ENCODE results near the gene TMEM176B. TPM values are rescaled to one million over a fixed set of nuclear protein-coding genes. Genes with fewer than 3 reads are reported as not detected.

TMEM176B gene
- total RNA-seq, 1 donor, result not detected

DNA sequence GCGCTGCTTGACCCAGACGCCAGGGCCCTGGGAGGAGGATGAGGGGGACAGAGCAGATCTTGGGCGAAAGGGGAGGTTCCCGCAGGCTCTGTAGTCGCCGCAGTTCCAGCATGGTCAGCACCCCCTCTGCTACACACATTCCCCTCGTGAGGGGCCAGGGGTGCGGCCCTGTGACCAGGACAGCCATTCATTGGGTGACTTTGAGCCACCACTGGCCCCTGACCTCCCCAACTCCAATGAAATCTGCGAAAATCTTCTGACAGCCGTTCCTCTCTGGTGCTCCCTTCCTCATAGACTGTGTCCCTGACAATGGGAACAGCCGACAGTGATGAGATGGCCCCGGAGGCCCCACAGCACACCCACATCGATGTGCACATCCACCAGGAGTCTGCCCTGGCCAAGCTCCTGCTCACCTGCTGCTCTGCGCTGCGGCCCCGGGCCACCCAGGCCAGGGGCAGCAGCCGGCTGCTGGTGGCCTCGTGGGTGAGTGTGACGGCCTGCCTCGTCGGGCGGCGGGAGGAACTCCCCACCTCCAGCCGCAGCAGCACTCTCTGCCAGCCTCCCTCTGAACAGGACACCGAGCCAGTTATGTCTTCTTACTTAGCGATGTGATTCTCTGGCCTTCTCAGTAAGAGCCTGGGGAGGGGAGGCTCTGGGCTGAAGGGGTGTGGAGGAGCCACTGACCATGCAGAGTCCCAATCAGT lies 1.2 kb upstream of the TMEM176B start:
- DNase-seq (ENCODE audit: low read depth), result no peak
- TF ChIP-seq CTCF (IDR thresholded peaks at IDR 0.05; ENCODE audit: insufficient read depth, low read length), result no peak
- H3K4me3 ChIP-seq (ENCODE audit: low read depth, low read length), result no peak overlapping the region

DNA sequence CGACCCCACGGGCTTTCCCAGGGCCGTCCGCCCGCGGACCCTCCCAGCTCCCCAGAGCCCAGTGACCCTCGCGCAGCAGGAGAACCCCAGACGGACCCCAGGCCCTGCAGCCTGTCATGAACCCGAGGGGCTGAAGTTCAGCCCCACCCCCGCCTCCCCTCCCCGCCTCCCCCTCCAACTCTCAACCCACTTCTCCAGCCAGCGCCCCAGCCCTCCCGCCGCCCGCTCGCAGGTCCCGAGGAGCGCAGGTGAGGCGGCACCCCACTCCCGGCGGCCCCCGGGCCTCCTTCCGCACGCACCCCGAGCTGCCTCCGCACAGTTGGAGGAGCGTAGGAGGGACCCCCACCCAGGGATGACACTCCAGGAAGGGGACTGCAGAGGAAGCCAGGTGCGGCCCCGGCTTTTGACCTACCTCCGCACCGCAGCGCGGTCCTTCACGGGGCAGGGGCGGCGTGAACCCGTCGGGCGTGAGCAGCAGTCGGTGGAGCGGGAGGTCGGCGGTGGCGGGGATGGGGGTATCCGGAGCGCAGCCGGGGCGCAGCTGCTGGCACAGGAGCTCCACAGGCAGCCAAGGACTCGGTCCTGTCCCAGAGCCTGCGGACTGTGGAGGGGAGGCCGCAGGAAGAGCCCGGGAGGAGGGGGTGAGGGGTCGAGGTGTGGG lies 547 bp upstream of the TMEM176B start, which contains the start of gene TMEM176A:
Gene TMEM176A (plus strand): TSS at position 189 of the 661 bp plus-strand sequence. CDS start 782 bp downstream, outside the sequence.
- TF ChIP-seq CTCF (IDR thresholded peaks at IDR 0.05; ENCODE audit: insufficient read depth, low read length), result no peak
- no peak within 1 kb of the TSS for H3K4me3 ChIP-seq (ENCODE audit: low read depth, low read length)
- DNase-seq (ENCODE audit: low read depth), result no peak

GRCh38 chr7:150799156-150799555 lies 1.0 kb downstream of the TMEM176B start:
- H3K4me3 ChIP-seq (ENCODE audit: low read depth, low read length), result no peak overlapping the region
- DNase-seq (ENCODE audit: low read depth), result no peak
- TF ChIP-seq CTCF (IDR thresholded peaks at IDR 0.05; ENCODE audit: insufficient read depth, low read length), result no peak

GRCh38 chr7:150797661-150798060 lies 2.5 kb downstream of the TMEM176B start:
- TF ChIP-seq CTCF (IDR thresholded peaks at IDR 0.05; ENCODE audit: insufficient read depth, low read length), result no peak
- DNase-seq (ENCODE audit: low read depth), result no peak
- no peak overlapping the region for H3K4me3 ChIP-seq (ENCODE audit: low read depth, low read length)

GRCh38 chr7:150793569-150794238 lies 6.5 kb downstream of the TMEM176B start:
- TF ChIP-seq CTCF (IDR thresholded peaks at IDR 0.05; ENCODE audit: insufficient read depth, low read length), result no peak
- H3K4me3 ChIP-seq (ENCODE audit: low read depth, low read length), result no peak overlapping the region
- DNase-seq (ENCODE audit: low read depth), result no peak

DNA sequence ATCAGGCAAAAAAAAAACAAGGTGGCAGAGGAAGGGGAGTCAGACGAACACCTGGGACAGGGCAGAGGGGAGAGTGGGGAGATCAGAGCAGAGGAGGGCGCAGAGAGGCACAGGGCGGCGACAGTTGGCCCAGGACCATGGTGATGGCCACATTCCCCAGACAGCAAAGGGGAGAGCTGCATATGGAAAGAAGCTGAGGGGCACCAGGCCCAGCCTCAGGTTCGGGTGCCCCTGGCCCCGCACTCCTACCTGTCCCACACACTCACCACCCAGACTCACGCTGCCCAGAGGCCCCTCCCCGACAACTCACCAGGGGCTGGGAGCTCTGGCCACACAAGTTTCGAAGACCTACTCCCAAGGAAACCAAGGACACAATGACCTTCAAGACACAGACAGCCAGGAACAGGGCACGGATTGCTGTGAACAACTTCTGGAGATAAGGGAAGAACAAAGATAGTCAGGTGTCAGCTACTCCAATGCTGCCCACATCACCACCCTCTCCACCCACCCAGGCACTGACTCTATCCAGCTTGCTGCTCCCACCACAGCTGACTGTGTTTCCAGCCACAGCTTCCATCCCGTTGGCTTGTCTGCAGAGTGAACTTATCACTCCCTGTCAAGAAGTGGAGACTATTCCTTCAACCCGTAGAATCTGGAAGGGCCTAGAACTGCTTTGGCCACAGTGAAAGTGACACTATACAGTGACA lies 8.3 kb downstream of the TMEM176B start:
- DNase-seq (ENCODE audit: low read depth), result no peak
- H3K4me3 ChIP-seq (ENCODE audit: low read depth, low read length), result no peak overlapping the region
- no peak for TF ChIP-seq CTCF (IDR thresholded peaks at IDR 0.05; ENCODE audit: insufficient read depth, low read length)

All from fibroblast of the aortic adventitia (primary cell).